SU-DHL-6 (cell line): ENCODE data around the gene PLXNC1.
"Not testable (repeated sequence)": the region's sequence is repeated elsewhere in the genome, so short reads cannot be mapped to it uniquely, and the experiment has no call there.

Experiments used
- H2AFZ ChIP-seq: fragments of 200-600 bp; sonication (generic); 2 replicates; pipeline ENCODE4 v1.6.1; 2014; ENCODE audit warnings: low read depth, mild to moderate bottlenecking, moderate library complexity, mixed read lengths, antibody characterized with exemption, low read length; ENCODE audit not compliant: severe bottlenecking
- H3F3A ChIP-seq: fragments of 200-600 bp; shearing (Covaris generic); 2 replicates; pipeline ENCODE4 v1.6.0; 2016; ENCODE audit warnings: antibody characterized with exemption, mild to moderate bottlenecking; ENCODE audit not compliant: insufficient read depth
- H3K27ac ChIP-seq: fragments of 200-600 bp; sonication (generic); 2 replicates; pipeline ENCODE4 v1.5.1; 2016; ENCODE audit warnings: low read depth, mild to moderate bottlenecking, low read length, moderate library complexity, mixed read lengths
- H3K27me3 ChIP-seq: fragments of 200-600 bp; sonication (generic), shearing (Covaris generic); 2 replicates; pipeline ENCODE4 v1.6.0; 2014; ENCODE audit warnings: mild to moderate bottlenecking, low read length
- H3K36me3 ChIP-seq: fragments of 200-600 bp; sonication (generic); 2 replicates; pipeline ENCODE4 v1.6.1; 2014; ENCODE audit warnings: mild to moderate bottlenecking, low read length, mixed read lengths
- H3K4me2 ChIP-seq: fragments of 300-600, 200-600 bp; shearing (Covaris generic), sonication (generic); 2 replicates; pipeline ENCODE4 v1.6.0; 2014; ENCODE audit warnings: low read length, low read depth, mild to moderate bottlenecking; ENCODE audit not compliant: poor library complexity, severe bottlenecking
- H3K4me3 ChIP-seq: fragments of 200-600 bp; sonication (generic); 2 replicates; pipeline ENCODE4 v1.5.1; 2014; ENCODE audit warnings: antibody characterized with exemption, low read length, mild to moderate bottlenecking, mixed read lengths; ENCODE audit not compliant: insufficient read depth, poor library complexity, severe bottlenecking
- H3K79me2 ChIP-seq: fragments of 200-600 bp; sonication (generic); 2 replicates; pipeline ENCODE4 v1.6.1; 2014; ENCODE audit warnings: mild to moderate bottlenecking, low read length, moderate library complexity; ENCODE audit not compliant: insufficient read depth
- H3K9ac ChIP-seq: fragments of 200-600 bp; sonication (generic); 2 replicates; pipeline ENCODE4 v1.7.0; 2014; ENCODE audit warnings: mild to moderate bottlenecking, low read length
- H3K9me2 ChIP-seq: fragments of 200-600 bp; sonication (generic); replicated peaks from 2 replicates; pipeline ENCODE4 v1.6.1; 2014; ENCODE audit warnings: low read length; ENCODE audit not compliant: insufficient read depth
- H3K9me3 ChIP-seq: fragments of 200-600 bp; sonication (generic); 2 replicates; pipeline ENCODE4 v1.6.1; 2014; ENCODE audit warnings: low read length, mixed read lengths; ENCODE audit not compliant: insufficient read depth
- H4K20me1 ChIP-seq: fragments of 200-600 bp; sonication (generic); 2 replicates; pipeline ENCODE4 v1.6.1; 2014; ENCODE audit warnings: low read depth, mild to moderate bottlenecking, antibody characterized with exemption, low read length, moderate library complexity, mixed read lengths
- EZH2phosphoT487 ChIP-seq: fragments of 200-600 bp; sonication (generic), shearing (Covaris generic); conservative IDR thresholded peaks from 2 replicates; pipeline ENCODE4 v1.6.1; 2018; ENCODE audit warnings: mild to moderate bottlenecking, antibody characterized with exemption, low read length, moderate library complexity, mixed read lengths
- TF ChIP-seq, protein P1 (sequence below): fragments of 200-600 bp; sonication (generic); IDR thresholded peaks from one replicate; pipeline ENCODE4 v1.5.1; 2017; ENCODE audit warnings: antibody characterized with exemption, mild to moderate bottlenecking, low read length, moderate library complexity; ENCODE audit not compliant: insufficient read depth, poor library complexity, severe bottlenecking

Gene PLXNC1

DNA sequence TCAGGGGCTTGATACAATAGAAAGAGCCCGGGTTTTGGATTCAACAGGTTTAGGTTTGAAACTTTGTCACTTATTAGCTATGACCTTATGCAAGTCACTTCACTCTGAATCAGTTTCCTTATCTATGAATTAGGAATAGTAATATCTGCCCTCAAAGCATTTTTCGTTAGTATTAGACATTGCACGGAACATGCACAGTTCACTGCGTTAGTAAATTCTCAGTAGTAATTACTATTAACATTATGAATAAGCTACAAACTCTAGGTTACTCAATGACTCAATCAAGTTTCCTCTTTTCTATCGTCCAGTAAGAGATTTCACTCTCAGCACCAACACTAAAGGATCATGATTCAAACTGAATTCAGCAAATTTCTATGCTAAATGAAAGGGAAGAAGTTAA lies 161.0 kb downstream of the PLXNC1 start:
- Histone ChIP-seq H3K36me3 (peaks cover 23% of the 10 kb centered on the region), H3K4me2 (no peak overlapping the region), H3K9ac (no peak overlapping the region), H3K4me3 (no peak overlapping the region), H3K9me2 (no peaks in the 10 kb centered on the region), H3K27me3 (no peaks in the 10 kb centered on the region), H4K20me1 (no peaks in the 10 kb centered on the region), H2AFZ (no peak overlapping the region), H3K9me3 (no peaks in the 10 kb centered on the region), H3F3A (peaks cover under 1% of the 10 kb centered on the region), H3K27ac (no peak overlapping the region), H3K79me2 (no peaks in the 10 kb centered on the region)
- TF ChIP-seq, protein P1, sequence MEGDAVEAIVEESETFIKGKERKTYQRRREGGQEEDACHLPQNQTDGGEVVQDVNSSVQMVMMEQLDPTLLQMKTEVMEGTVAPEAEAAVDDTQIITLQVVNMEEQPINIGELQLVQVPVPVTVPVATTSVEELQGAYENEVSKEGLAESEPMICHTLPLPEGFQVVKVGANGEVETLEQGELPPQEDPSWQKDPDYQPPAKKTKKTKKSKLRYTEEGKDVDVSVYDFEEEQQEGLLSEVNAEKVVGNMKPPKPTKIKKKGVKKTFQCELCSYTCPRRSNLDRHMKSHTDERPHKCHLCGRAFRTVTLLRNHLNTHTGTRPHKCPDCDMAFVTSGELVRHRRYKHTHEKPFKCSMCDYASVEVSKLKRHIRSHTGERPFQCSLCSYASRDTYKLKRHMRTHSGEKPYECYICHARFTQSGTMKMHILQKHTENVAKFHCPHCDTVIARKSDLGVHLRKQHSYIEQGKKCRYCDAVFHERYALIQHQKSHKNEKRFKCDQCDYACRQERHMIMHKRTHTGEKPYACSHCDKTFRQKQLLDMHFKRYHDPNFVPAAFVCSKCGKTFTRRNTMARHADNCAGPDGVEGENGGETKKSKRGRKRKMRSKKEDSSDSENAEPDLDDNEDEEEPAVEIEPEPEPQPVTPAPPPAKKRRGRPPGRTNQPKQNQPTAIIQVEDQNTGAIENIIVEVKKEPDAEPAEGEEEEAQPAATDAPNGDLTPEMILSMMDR: no peak
- no peak for TF ChIP-seq EZH2phosphoT487

- H3K36me3 ChIP-seq: peaks cover 22% of the 10 kb centered on the region
- H3K9me3 ChIP-seq: no peaks in the 10 kb centered on the region
- no peak overlapping the region for H3K9ac ChIP-seq
- no peak overlapping the region for H3K27ac ChIP-seq
- TF ChIP-seq, protein P1: no peak
- no peak for TF ChIP-seq EZH2phosphoT487
- H3K4me2 ChIP-seq: no peak overlapping the region
- H2AFZ ChIP-seq: no peak overlapping the region
- no peaks in the 10 kb centered on the region for H3K79me2 ChIP-seq
- H4K20me1 ChIP-seq: no peaks in the 10 kb centered on the region
- H3K4me3 ChIP-seq: no peak overlapping the region
- H3K9me2 ChIP-seq: no peaks in the 10 kb centered on the region
- peaks cover 7% of the 10 kb centered on the region for H3F3A ChIP-seq
- no peaks in the 10 kb centered on the region for H3K27me3 ChIP-seq
These were observed 164.0 kb downstream of the PLXNC1 start for GRCh38 chr12:94312378-94312777.

DNA sequence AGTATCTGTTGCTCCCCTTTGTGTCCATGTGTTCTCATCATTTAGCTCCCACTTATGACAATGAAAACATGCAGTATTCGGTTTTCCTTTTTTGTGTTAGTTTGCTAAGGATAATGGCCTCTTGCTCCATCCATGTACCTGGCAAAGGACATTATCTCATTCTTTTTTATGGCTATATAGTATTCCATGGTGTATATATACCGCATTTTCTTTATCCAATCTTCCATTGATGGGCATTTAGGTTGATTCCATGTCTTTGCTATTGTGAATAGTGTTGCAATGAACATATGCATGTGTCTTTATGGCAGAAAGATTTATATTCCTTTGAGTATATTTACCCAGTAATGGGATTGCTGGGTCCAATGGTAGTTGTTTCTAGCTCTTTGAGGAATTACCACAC lies 168.2 kb downstream of the PLXNC1 start:
- not testable (repeated sequence) for H3F3A ChIP-seq, H3K9me2 ChIP-seq, H3K4me3 ChIP-seq, H3K36me3 ChIP-seq, H3K27ac ChIP-seq, H3K79me2 ChIP-seq, H3K9ac ChIP-seq, H3K27me3 ChIP-seq, H3K4me2 ChIP-seq, H4K20me1 ChIP-seq, H2AFZ ChIP-seq
- peaks cover 21% of the 10 kb centered on the region; the same call in 1 of the 2 replicates for H3K9me3 ChIP-seq

GRCh38 chr12:94318181-94318580 lies 169.8 kb downstream of the PLXNC1 start:
- H3K4me3 ChIP-seq: no peak overlapping the region
- peaks cover 26% of the 10 kb centered on the region; the same call in 1 of the 2 replicates for H3K9me3 ChIP-seq
- H3K27me3 ChIP-seq: no peaks in the 10 kb centered on the region
- H3K9me2 ChIP-seq: no peaks in the 10 kb centered on the region
- peaks cover 12% of the 10 kb centered on the region for H3K36me3 ChIP-seq
- H3K79me2 ChIP-seq: no peaks in the 10 kb centered on the region
- no peaks in the 10 kb centered on the region for H4K20me1 ChIP-seq
- no peak overlapping the region for H3K4me2 ChIP-seq
- peaks cover 7% of the 10 kb centered on the region; the same call in 1 of the 2 replicates for H3F3A ChIP-seq
- H2AFZ ChIP-seq: no peak overlapping the region
- TF ChIP-seq EZH2phosphoT487: no peak
- TF ChIP-seq, protein P1: no peak
- no peak overlapping the region for H3K9ac ChIP-seq
- no peak overlapping the region for H3K27ac ChIP-seq
